Activated CD4-positive, alpha-beta T cell treated with anti-CD3 and anti-CD28 coated beads, Interleukin-2, amount 50 U/mL, for 16 hours (primary cell): Measurements from ENCODE around the gene C4B.
"Not testable (repeated sequence)": the region's sequence is repeated elsewhere in the genome, so short reads cannot be mapped to it uniquely, and the experiment has no call there.

ENCODE experiments used
- DNase-seq: peaks from one replicate; pipeline ENCODE4 v3.0.0-alpha.2; 2020

The C4B gene

DNA sequence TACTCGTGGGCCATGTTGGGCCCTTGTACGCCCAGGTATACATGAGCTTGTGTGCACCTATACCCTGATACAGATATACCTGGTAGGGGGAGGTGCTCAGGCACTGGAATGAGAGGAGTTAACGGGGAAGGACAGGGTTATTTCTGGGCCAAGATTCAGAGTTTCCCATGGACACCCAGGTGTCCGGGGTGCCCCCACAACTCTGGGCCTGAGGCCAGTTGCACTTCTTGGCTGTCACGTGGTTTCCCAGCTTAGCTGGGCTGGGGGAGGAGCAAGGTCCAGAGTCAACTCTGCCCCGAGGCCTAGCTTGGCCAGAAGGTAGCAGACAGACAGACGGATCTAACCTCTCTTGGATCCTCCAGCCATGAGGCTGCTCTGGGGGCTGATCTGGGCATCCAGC, 32.9 kb upstream of the C4B start, which contains the start of gene C4A:
Gene C4A, plus strand, starts transcription at position 314 of the 400 bp plus-strand sequence. Its CDS starts 51 bp downstream, at position 365.
- DNase-seq = not testable (repeated sequence)

- not testable (repeated sequence) for DNase-seq
These were observed 25.2 kb upstream of the C4B start for GRCh38 chr6:31989363-31989762.

- DNase-seq = not testable (repeated sequence)
These were observed 20.2 kb upstream of the C4B start for GRCh38 chr6:31994421-31994820.

DNA sequence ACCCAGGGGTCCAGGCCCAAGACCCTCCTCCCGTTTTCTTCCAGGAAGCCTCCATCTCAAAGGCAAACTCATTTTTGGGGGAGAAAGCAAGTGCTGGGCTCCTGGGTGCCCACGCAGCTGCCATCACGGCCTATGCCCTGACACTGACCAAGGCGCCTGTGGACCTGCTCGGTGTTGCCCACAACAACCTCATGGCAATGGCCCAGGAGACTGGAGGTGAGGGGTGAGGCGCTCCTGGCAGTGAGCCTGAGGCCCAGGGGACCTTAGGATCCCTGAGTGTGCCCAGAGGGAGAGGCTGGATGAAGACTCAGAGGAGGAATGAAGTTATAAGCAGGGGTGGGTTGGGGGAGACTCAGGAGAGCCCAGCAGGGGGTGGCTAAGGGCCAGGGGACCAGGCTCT, 18.2 kb upstream of the C4B start:
- not testable (repeated sequence) for DNase-seq

- not testable (repeated sequence) for DNase-seq
These were observed 11.9 kb upstream of the C4B start for GRCh38 chr6:32002546-32003268.

GRCh38 chr6:32003301-32003700, 11.3 kb upstream of the C4B start:
- DNase-seq = not testable (repeated sequence)

DNA sequence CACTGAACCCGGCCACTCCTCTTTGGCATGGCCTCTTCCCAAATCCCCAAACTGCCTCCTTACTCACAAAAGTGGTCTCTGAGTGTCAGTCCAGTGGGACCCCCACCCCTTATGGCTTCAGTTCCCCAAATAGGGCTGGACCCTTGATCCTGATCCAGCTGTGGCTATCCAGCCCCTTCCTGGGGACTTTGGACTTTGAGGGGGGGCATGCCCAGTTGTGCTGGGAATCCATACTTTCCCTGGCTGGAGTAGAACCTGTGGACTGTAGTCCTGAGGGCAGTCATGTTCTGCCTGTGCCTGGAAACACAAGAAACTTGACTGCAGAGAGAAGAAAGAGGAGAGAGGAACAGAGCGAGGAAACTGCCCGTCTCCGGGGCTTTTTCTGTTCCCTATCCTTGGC, 10.2 kb upstream of the C4B start:
- DNase-seq = not testable (repeated sequence)

DNA sequence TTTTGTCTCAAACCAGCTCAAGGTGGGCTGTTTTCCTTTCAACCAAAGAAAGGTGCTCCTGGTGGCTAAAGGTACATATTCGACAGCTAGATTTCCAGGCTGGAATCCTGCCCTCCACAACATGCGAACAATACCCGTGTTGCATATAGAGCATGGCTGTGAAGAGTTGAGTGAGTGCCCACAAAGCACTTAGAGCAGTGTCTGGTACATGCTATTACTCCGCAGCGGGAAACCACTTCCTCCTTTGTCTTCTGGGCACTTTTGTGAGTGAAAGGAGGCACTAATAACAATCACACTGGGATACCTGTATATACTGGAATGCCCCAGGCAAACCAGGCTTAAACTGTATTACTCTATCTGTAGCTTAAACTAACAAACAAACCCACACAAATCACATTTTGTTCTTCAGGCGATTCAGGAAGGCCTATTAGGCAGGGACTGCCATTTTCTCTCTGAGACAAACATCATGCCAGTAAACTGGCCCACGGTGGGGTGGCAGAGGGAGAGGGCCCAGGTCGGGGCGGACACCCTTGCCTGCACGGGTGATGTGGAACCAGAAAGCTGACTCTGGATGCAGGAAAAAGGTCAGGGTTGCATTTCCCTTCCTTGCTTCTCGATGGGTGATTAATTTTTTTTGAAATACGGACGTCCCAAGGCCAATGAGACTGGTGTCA, 9.6 kb upstream of the C4B start:
- not testable (repeated sequence) for DNase-seq

GRCh38 chr6:32005538-32005880, 9.1 kb upstream of the C4B start:
- DNase-seq = not testable (repeated sequence)

GRCh38 chr6:32005991-32006529, 8.5 kb upstream of the C4B start:
- not testable (repeated sequence) for DNase-seq

- not testable (repeated sequence) for DNase-seq
These were observed 7.5 kb upstream of the C4B start for GRCh38 chr6:32007086-32007485.

DNA sequence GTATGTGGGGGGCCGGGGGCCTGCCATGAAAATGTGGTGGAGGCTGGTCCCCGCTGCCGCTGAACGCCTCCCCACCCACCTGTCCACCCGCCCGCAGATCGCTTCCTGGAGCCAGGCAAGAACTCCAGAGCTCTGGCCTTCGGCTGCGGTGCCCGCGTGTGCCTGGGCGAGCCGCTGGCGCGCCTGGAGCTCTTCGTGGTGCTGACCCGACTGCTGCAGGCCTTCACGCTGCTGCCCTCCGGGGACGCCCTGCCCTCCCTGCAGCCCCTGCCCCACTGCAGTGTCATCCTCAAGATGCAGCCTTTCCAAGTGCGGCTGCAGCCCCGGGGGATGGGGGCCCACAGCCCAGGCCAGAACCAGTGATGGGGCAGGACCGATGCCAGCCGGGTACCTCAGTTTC, 6.6 kb upstream of the C4B start:
- DNase-seq = not testable (repeated sequence)

GRCh38 chr6:32008616-32009015, 6.0 kb upstream of the C4B start:
- not testable (repeated sequence) for DNase-seq

DNA sequence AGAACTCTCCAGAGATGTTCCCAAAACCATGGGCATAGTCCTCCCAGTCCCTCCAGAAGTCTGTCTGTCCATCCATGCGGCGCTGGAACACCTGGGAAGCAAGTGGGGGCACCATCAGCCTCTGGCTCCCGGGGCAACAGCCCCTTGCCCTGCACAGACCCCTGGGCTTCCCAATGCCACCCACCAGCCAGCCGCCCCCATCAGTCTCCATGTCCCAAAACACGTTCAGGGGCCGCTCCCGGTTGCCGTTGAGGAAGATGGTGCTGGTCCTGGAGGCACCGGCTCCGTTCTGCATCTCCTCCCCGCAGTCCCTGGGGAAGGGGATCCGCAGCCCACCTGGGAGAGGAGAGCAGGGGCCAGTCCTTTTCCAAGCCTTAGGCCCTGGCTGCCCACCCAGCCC, 5.1 kb upstream of the C4B start:
- not testable (repeated sequence) for DNase-seq

DNA sequence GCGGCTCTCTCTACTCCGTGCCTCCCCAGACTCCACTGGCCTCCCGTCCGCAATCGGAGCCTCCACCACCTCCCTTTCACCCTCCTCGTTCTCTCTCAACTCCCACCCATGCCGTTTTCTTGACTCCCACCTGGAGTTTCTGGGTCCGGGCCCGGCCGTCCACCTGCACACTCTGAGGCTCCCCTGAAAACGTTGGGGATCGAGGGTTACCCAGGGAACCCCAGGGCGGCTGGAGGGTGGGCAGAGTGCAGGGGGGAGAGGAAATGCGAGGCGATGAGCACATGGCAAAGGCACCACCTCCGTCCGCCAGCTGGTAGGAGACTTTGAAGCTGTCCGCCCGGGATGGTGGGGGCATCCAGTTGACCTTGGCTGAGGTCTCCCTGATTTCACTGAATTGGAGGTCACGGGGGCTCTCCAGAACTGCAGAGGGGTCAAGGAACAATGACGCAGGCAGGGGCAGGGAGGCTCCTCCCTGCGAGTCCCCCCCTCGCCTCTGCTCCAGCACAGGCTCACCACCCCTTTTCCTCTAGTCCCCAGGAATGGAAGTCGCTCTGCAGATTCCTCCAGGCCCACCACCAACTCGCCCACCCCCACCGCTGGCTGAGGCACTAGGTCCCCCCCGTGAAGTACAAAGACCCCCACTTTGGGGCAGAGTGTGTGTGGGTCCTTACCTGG, 3.6 kb upstream of the C4B start:
- DNase-seq = not testable (repeated sequence)

DNA sequence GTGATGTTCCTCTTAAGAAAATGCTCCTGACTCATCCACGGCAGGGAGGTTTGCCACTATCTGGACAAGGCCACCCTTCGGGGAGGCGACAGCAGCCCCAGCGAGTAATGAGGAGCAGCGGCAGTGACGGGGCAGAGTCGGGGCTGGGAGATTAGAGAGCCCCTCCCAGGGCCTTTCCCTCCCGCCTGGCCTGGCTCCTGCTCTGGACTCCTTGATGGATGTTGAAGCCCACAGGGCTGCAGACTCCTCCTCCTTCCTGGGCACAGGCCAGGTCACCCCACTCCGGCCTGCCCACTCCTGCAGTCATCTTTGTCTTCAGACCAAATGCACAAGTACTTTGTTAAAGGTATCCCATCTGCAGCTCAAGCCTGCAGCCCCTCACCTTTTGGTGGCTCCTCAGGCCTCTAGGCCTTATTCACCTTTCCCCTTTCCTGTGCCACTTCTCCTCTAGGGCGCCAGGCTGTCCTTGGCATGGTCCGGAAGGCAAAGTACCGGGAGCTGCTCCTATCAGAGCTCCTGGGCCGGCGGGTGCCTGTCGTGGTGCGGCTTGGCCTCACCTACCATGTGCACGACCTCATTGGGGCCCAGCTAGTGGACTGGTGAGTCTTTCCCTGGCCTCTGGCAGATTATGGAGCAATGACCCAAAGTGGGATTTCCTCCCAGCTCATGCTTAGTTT, 1.5 kb upstream of the C4B start:
- DNase-seq = not testable (repeated sequence)

- not testable (repeated sequence) for DNase-seq
These were observed 857 bp upstream of the C4B start for GRCh38 chr6:32013738-32014137.

DNA sequence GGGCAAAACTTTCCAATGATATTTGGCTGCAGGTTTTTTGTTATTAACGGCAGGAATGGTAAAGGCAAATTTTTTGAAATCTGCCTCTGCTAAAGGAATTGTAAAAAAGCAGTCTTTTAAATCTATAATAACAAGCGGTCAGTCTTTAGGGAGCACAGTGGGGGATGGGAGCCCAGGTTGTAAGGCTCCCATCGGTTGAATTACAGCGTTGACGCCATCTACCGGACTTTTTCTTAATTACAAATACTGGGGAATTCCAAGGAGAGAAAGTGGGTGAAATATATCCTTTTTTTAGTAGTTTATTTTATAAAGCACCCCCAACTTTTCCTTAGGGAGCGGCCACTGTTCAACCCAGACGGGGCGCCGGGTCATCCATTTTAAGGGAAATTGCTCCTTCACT, 7.5 kb downstream of the C4B start:
- DNase-seq = not testable (repeated sequence)

DNA sequence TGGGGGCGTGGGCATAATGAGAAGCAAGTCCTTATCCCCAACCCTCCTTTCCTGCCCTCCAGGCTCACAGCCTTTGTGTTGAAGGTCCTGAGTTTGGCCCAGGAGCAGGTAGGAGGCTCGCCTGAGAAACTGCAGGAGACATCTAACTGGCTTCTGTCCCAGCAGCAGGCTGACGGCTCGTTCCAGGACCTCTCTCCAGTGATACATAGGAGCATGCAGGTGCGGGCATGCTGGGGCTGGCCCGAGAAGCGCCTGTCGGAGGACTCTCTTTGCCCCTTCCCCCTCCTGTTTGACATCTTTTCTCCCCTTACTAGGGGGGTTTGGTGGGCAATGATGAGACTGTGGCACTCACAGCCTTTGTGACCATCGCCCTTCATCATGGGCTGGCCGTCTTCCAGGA, 14.0 kb downstream of the C4B start:
- not testable (repeated sequence) for DNase-seq

GRCh38 chr6:32029553-32029952, 15.0 kb downstream of the C4B start:
- DNase-seq = not testable (repeated sequence)

GRCh38 chr6:32035283-32036013, 20.9 kb downstream of the C4B start:
- not testable (repeated sequence) for DNase-seq

GRCh38 chr6:32037136-32037535, 22.5 kb downstream of the C4B start:
- DNase-seq = not testable (repeated sequence)
